Fibroblast of the aortic adventitia (primary cell): ENCODE measurements around the gene CEP89. TPM values are rescaled to one million over a fixed set of nuclear protein-coding genes. Genes with fewer than 3 reads are reported as not detected.

Source experiments
- DNase-seq: peaks from one replicate; pipeline ENCODE4 v3.0.0-alpha.2; 2010; ENCODE audit warnings: low read depth
- H3K4me3 ChIP-seq: 2 replicates; pipeline ENCODE4 v1.5.1; 2011; ENCODE audit warnings: low read depth, mild to moderate bottlenecking, control low read depth, low read length, moderate library complexity
- total RNA-seq: library from RNA; depleted of rRNA; stranded (reverse); fragments of >200 nt; gene quantifications from 2 replicates; pipeline ENCODE4 v1.2.3, GENCODE V29; 2012; ENCODE audit warnings: low replicate concordance
- TF ChIP-seq, protein P1 (sequence below): IDR thresholded peaks from 2 replicates; pipeline ENCODE4 v1.5.1; 2011; ENCODE audit warnings: mild to moderate bottlenecking, low read length, control low read depth, inconsistent platforms; ENCODE audit not compliant: insufficient read depth

CEP89 gene
- total RNA-seq, 1 donor: 26.3 TPM

DNA sequence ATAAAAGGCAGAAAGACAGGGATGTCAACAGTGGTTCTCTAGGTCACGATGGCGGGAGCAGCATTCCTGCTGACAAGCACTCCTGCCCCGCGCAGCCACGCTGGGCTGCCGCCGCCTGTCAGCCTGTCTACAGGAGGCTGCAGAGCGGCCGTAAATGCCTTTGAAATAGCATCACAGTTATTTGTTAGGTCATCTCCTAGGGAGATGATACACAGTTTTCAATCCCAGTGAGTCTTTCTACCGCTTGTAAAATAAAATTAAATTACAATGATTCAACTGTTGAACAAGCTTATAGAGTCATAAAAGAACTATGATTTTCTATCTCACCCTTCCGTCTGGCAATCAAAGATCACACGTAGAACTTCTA, 94.9 kb downstream of the CEP89 start:
- no peak for DNase-seq
- TF ChIP-seq, protein P1, sequence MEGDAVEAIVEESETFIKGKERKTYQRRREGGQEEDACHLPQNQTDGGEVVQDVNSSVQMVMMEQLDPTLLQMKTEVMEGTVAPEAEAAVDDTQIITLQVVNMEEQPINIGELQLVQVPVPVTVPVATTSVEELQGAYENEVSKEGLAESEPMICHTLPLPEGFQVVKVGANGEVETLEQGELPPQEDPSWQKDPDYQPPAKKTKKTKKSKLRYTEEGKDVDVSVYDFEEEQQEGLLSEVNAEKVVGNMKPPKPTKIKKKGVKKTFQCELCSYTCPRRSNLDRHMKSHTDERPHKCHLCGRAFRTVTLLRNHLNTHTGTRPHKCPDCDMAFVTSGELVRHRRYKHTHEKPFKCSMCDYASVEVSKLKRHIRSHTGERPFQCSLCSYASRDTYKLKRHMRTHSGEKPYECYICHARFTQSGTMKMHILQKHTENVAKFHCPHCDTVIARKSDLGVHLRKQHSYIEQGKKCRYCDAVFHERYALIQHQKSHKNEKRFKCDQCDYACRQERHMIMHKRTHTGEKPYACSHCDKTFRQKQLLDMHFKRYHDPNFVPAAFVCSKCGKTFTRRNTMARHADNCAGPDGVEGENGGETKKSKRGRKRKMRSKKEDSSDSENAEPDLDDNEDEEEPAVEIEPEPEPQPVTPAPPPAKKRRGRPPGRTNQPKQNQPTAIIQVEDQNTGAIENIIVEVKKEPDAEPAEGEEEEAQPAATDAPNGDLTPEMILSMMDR: no peak
- no peak overlapping the region for H3K4me3 ChIP-seq

DNA sequence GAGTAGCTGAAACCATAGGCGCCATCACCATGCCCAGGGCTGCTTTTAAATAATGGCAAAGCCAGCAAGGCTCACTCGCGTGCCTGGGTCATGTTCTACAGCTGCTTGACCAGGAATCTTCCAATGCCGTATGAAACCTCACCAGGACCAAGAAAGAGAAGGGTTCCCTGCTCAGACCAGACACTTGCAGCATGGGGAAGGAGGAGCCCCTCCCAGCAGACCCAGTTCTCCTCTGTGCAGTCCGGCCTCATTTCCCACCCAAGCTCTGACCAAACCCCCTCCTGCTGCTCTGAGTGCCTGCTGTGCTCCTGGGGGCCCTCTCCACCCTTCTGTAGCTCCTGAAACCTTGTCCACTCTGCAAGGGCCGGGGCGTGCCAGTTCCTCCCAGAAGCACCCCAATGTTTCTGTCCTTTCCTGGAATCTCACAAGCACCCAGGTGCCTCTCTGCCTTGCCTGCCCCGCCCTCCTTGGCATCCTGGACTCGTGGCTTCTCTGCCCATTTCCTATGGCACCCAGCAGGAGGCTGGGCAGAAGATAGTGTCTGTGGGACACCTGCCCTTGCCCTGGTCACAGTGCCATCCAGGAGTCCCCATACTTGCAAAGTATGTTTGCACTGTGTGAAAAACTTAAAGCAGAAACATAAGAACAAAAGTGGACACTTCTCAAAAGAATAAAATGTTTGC, 95.4 kb downstream of the CEP89 start:
- no peak for DNase-seq
- TF ChIP-seq, protein P1: no peak
- H3K4me3 ChIP-seq: no peak overlapping the region

DNA sequence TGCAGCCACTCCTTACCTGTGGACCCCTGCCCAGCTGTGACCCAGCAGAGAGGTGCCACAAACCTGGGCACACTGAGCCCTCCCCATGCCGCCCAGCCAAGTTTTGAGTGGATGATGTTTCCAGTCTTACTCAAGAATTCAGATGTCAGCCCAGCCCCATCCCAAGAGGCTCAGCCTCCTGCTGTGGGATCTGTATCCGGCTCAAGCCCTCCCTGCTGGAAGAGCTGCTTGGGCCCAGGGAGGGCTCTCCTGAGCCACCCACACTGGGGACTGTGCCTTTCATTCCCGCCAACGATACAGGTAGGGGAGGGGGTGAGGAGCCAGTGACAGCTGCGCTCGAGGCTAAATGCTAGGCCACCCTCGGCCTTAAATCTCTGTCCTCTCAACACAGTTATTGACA, 96.3 kb downstream of the CEP89 start:
- H3K4me3 ChIP-seq: no peak overlapping the region
- DNase-seq: no peak
- TF ChIP-seq, protein P1: no peak

DNA sequence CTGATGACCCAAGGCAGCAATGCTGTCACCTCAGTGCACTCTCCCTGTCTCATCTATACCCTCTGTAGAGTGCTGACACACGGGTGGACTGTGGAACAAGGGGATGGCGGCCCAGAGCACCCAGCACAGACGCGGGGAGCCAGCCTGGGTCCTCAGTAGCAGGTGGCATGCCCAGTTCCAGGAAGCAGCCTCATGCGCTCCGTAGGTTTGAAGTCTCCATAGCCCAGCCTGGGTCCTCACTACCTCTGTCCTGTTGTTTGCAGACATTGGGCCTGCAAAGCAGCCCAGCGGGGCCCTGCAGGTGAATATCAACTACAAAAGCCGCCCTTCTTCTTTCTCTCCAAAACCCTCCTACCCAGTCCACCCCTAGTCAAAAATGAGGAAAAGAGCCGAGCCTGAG, 97.2 kb downstream of the CEP89 start:
- no peak overlapping the region for H3K4me3 ChIP-seq
- TF ChIP-seq, protein P1: no peak
- DNase-seq: no peak

DNA sequence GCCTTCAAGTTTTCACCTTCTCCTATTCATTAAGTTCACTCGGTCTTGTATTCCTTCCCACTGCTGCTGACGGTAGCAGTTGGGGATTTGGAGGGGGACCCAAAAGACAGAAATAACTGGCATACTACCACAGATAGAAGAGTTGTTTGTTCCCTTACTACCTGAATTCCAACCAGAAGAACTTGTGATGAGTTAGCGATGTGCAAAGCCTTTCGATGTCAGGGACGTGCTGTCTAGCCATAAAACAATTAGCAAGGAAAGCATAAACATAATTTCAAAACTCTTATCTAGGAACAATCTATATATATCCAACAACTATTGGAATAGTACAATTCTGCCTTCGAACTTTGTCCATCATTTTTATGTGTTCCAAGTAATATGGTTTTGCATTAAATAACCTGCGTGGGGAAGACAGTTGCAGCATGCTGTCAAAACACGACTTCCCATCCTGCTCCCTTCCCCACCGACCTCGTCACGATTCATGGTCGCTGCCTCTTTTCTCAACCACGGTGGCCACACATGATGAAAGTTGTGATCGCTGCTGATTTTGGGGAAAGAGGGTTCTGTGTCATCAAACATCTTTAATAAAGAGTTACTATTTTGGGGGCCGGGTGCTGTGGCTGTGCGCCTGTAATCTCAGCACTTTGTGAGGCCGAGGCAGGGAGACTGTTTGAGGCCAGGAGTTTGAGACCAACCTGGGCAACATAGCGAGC, 98.4 kb downstream of the CEP89 start:
- no peak for DNase-seq
- no peak overlapping the region for H3K4me3 ChIP-seq
- TF ChIP-seq, protein P1: no peak

DNA sequence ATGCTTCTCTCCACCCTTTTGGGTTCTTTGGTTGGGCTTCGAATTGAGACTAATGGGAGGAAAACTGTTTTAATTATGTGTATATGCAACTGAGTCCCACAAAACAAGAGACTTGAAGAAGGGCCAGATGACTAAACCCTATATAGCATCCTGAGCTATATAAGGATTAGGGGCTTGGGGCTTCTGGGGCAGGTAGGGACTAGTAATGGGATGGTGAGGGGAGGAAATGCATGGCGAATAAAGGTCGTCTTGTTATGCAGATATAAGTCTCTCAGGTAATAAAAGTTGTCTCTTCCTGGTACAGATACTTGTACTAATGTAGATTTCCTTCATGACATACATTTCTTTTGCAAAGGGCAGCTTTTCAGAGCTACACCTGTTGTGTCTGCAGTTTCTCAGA, 99.4 kb downstream of the CEP89 start:
- TF ChIP-seq, protein P1: no peak
- no peak for DNase-seq

More for the DNA sequence above, 99.4 kb downstream of the CEP89 start:
- no peak overlapping the region for H3K4me3 ChIP-seq
